Kidney epithelial cell (primary cell): Measurements from ENCODE around the gene DEFB128. TPM values are rescaled to one million over a fixed set of nuclear protein-coding genes. Genes with fewer than 3 reads are reported as not detected.

ENCODE experiments used
- DNase-seq: peaks from one replicate; pipeline ENCODE4 v3.0.0-alpha.2; 2010; ENCODE audit warnings: low read depth
- H3K27me3 ChIP-seq: 2 replicates; pipeline ENCODE4 v1.6.0; 2011; ENCODE audit warnings: low read length; ENCODE audit not compliant: control insufficient read depth, insufficient read depth
- H3K36me3 ChIP-seq: 2 replicates; pipeline ENCODE4 v1.5.1; 2011; ENCODE audit warnings: low read length; ENCODE audit not compliant: control insufficient read depth, insufficient read depth
- H3K4me3 ChIP-seq: 2 replicates; pipeline ENCODE4 v1.5.1; 2011; ENCODE audit warnings: low read depth, mild to moderate bottlenecking, control low read depth, low read length
- CTCF ChIP-seq: IDR thresholded peaks from 2 replicates; pipeline ENCODE4 v1.5.1; 2011; ENCODE audit warnings: mild to moderate bottlenecking, moderate library complexity, low read length, control low read depth, inconsistent platforms; ENCODE audit not compliant: insufficient read depth, poor library complexity, severe bottlenecking
- total RNA-seq: library from RNA; depleted of rRNA; stranded (reverse); fragments of >200 nt; gene quantifications from 2 replicates; pipeline ENCODE4 v1.2.3, GENCODE V29; 2015

DEFB128 gene
- total RNA-seq, 1 donor from 2014 or later: not detected

- Histone ChIP-seq H3K4me3 (no peak overlapping the region), H3K27me3 (no peaks in the 10 kb centered on the region), H3K36me3 (no peaks in the 10 kb centered on the region)
- no peak for DNase-seq
- no peak for TF ChIP-seq CTCF
These were observed 5.2 kb downstream of the DEFB128 start for GRCh38 chr20:184288-184687.

GRCh38 chr20:168876-169275 is 20.6 kb downstream of the DEFB128 start:
- DNase-seq: no peak
- H3K27me3 ChIP-seq: no peaks in the 10 kb centered on the region
- TF ChIP-seq CTCF: no peak
- no peaks in the 10 kb centered on the region for H3K36me3 ChIP-seq
- no peak overlapping the region for H3K4me3 ChIP-seq

DNA sequence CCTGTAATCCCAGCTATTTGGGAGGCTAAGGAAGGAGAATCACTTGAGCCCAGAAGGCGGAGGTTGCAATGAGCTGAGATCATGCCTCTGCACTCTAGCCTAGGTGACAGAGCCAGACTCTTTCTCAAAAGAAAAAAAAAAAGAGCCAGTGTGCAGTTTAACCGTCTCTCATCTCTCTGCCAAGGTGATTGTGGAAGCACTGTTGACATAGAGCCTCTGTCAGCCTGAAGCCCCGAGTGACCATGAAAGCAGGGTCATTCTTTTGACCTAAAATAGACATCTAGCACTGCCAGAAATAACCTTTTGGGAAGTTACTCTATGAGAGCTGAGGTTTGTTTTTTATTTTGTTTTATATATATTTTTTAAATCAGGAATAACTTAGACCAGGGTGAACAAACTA is 24.9 kb downstream of the DEFB128 start:
- H3K4me3 ChIP-seq: no peak overlapping the region
- no peaks in the 10 kb centered on the region for H3K27me3 ChIP-seq
- TF ChIP-seq CTCF: no peak
- no peaks in the 10 kb centered on the region for H3K36me3 ChIP-seq
- DNase-seq: no peak

DNA sequence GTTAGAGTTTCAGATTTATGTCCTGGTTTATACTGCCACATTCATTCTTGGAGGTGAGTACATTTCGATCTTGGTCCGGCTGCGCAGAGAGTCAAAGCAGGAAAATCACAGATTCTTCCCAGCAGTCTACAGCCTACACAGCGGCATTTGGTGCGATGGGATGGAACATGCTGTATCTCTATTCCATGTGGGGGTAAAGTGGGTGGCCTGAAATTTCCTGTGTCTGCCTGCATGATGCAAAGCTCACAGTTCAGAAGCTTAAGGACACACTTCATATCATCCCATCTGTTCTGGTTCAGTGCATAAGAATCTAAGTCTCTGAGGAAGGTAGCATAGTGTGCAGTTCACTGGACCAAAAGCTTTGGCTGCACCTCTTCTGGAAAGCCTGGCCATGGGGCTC is 32.4 kb downstream of the DEFB128 start, which contains the start of gene DEFB127:
TSS of gene DEFB127 (plus strand) at position 301 of the 400 bp plus-strand sequence. CDS start at position 392, 91 bp downstream.
- H3K36me3 ChIP-seq: no peaks in the 10 kb centered on the region
- TF ChIP-seq CTCF: no peak
- DNase-seq: no peak
- H3K27me3 ChIP-seq: no peaks in the 10 kb centered on the region
- no peak within 1 kb of the TSS for H3K4me3 ChIP-seq

GRCh38 chr20:152131-152530 is 37.4 kb downstream of the DEFB128 start:
- no peak for DNase-seq
- TF ChIP-seq CTCF: no peak
- H3K27me3 ChIP-seq: no peaks in the 10 kb centered on the region

GRCh38 chr20:145877-146276 is 43.6 kb downstream of the DEFB128 start:
- Histone ChIP-seq H3K27me3 (peaks cover 8% of the 10 kb centered on the region), H3K36me3 (no peaks in the 10 kb centered on the region), H3K4me3 (no peak overlapping the region)
- TF ChIP-seq CTCF: no peak
- DNase-seq: no peak

More at GRCh38 chr20:152131-152530, 37.4 kb downstream of the DEFB128 start:
- H3K4me3 ChIP-seq: no peak overlapping the region
- H3K36me3 ChIP-seq: no peaks in the 10 kb centered on the region
